GM18508 (cell line): ENCODE results near the gene APOH.

Experiments used
- ATAC-seq: cut with Tn5 transposase; IDR thresholded peaks from one replicate; pipeline ENCODE4 v1.9.1; 2021; ENCODE audit warnings: moderate number of reproducible peaks; ENCODE audit not compliant: insufficient read depth, unreplicated experiment

The APOH gene

GRCh38 chr17:66240013-66240412 lies 10.8 kb upstream of the APOH start:
- ATAC-seq, result no peak

- no peak for ATAC-seq
Measured at GRCh38 chr17:66235377-66235994, 6.3 kb upstream of the APOH start.

- no peak for ATAC-seq
Measured at GRCh38 chr17:66234611-66235010, 5.4 kb upstream of the APOH start.

- no peak for ATAC-seq
Measured at GRCh38 chr17:66233023-66233753, 4.0 kb upstream of the APOH start.

- ATAC-seq, result no peak
Measured at GRCh38 chr17:66230922-66231591, 1.8 kb upstream of the APOH start.

GRCh38 chr17:66229783-66230538 lies 746 bp upstream of the APOH start:
- no peak for ATAC-seq

- ATAC-seq, result no peak
Measured at GRCh38 chr17:66227212-66228045, 1.8 kb downstream of the APOH start.

- ATAC-seq, result no peak
Measured at GRCh38 chr17:66222798-66223350, 6.3 kb downstream of the APOH start.

GRCh38 chr17:66221755-66222530 lies 7.3 kb downstream of the APOH start:
- no peak for ATAC-seq

- no peak for ATAC-seq
Measured at GRCh38 chr17:66221343-66221742, 7.9 kb downstream of the APOH start.

- no peak for ATAC-seq
Measured at GRCh38 chr17:66220079-66220835, 9.0 kb downstream of the APOH start.

GRCh38 chr17:66215529-66215911 lies 13.7 kb downstream of the APOH start:
- no peak for ATAC-seq

- ATAC-seq, result no peak
Measured at GRCh38 chr17:66214884-66215528, 14.2 kb downstream of the APOH start.

GRCh38 chr17:66211047-66211810 lies 18.0 kb downstream of the APOH start:
- ATAC-seq, result no peak

- ATAC-seq, result no peak
Measured at GRCh38 chr17:66210208-66210574, 19.0 kb downstream of the APOH start.

GRCh38 chr17:66207936-66208335 lies 21.3 kb downstream of the APOH start:
- ATAC-seq, result no peak
